Endometrial microvascular endothelial cells (primary cell): ENCODE results near the gene PDE4D. TPM values are rescaled to one million over a fixed set of nuclear protein-coding genes. Genes with fewer than 3 reads are reported as not detected.

Experiments
- in situ Hi-C: cut with HindIII; loops from 2 replicates; pipeline ENCODE4 v1.10.0; 2017; ENCODE audit warnings: low sequenced_read_pairs, low pct_unique_long_range_greater_than_20kb; ENCODE audit errors: inconsistent ontology term
- total RNA-seq: library from RNA; depleted of rRNA; stranded (reverse); fragments of >200 nt; gene quantifications from one replicate; pipeline ENCODE4 v1.2.3, GENCODE V29; 2015; ENCODE audit errors: inconsistent ontology term

The PDE4D gene
- total RNA-seq, 1 donor from 2014 or later: 7.9 TPM

DNA sequence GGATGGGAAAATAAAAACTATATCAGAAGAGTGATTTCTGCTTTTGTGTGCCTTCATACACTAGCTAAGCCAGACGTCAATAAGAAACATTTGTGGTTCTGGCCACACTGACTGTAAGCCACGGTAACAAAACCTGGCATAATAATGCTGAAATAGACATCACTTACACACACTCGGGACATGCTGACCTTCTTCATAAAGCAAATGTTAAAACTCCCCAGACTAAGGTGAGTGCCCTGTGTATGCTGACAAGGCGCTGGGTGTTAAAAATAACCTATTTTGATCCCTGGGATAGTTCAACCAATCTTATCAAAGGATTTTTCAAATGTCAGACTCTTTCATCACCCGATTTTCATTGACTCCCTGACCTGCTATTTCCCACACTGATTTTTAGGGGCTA lies 973.7 kb downstream of the PDE4D start:
- in situ Hi-C loops: no loop called here
